EH (cell line): ENCODE data around the gene CPSF7.

Experiments
- DNase-seq: peaks from one replicate; pipeline ENCODE4 v3.0.0-alpha.2; 2015; ENCODE audit warnings: low read depth

Gene CPSF7

GRCh38 chr11:61357233-61357893, 72.4 kb downstream of the CPSF7 start:
- DNase-seq: no peak

- DNase-seq: no peak
These were observed 73.1 kb downstream of the CPSF7 start for GRCh38 chr11:61356706-61357105.

GRCh38 chr11:61354208-61354607, 75.6 kb downstream of the CPSF7 start:
- peak; percentile 17 for DNase-seq

GRCh38 chr11:61353131-61354067, 76.4 kb downstream of the CPSF7 start:
- no peak for DNase-seq
